Neural cell (in vitro differentiated cells): Measurements from ENCODE around the gene PTPRD. TPM values are rescaled to one million over a fixed set of nuclear protein-coding genes. Genes with fewer than 3 reads are reported as not detected.

Experiments
- H2AFZ ChIP-seq: fragments of 200-600, 300-800 bp; sonication (generic), shearing (Covaris generic); 2 replicates; pipeline ENCODE4 v1.6.0; 2014; ENCODE audit warnings: low read depth, mild to moderate bottlenecking, antibody characterized with exemption, low read length, moderate library complexity
- H3F3A ChIP-seq: fragments of 200-600 bp; shearing (Covaris generic); 2 replicates; pipeline ENCODE4 v1.6.1; 2016; ENCODE audit warnings: mild to moderate bottlenecking, moderate library complexity, mixed read lengths, antibody characterized with exemption, low read length; ENCODE audit not compliant: insufficient read depth, poor library complexity, severe bottlenecking
- H3K27ac ChIP-seq: fragments of 200-600, 300-800 bp; sonication (generic), shearing (Covaris generic); 2 replicates; pipeline ENCODE4 v1.5.1; 2014; ENCODE audit warnings: mild to moderate bottlenecking, low read length, moderate library complexity
- H3K27me3 ChIP-seq: fragments of 300-800, 200-600 bp; sonication (generic), shearing (Covaris generic); 2 replicates; pipeline ENCODE4 v1.6.0; 2014; ENCODE audit warnings: mild to moderate bottlenecking, low read depth, low read length, moderate library complexity; ENCODE audit not compliant: insufficient read depth
- H3K36me3 ChIP-seq: fragments of 300-800, 200-600 bp; sonication (generic), shearing (Covaris generic); 2 replicates; pipeline ENCODE4 v1.5.1; 2014; ENCODE audit warnings: mild to moderate bottlenecking, antibody characterized with exemption, low read length, moderate library complexity; ENCODE audit not compliant: insufficient read depth
- H3K4me2 ChIP-seq: fragments of 300-800, 200-600 bp; sonication (generic), shearing (Covaris generic); 2 replicates; pipeline ENCODE4 v1.6.0; 2014; ENCODE audit warnings: mild to moderate bottlenecking, low read length
- H3K4me3 ChIP-seq: fragments of 300-800, 200-600 bp; sonication (generic), shearing (Covaris generic); 2 replicates; pipeline ENCODE4 v1.5.1; 2014; ENCODE audit warnings: mild to moderate bottlenecking, low read length, moderate library complexity
- H3K79me2 ChIP-seq: fragments of 200-600 bp; shearing (Covaris generic); replicated peaks from 2 replicates; pipeline ENCODE4 v1.6.0; 2014; ENCODE audit warnings: mild to moderate bottlenecking, low read length, moderate library complexity; ENCODE audit not compliant: insufficient read depth
- H3K9ac ChIP-seq: fragments of 300-800, 200-600 bp; sonication (generic), shearing (Covaris generic); 2 replicates; pipeline ENCODE4 v1.6.1; 2016; ENCODE audit warnings: mild to moderate bottlenecking, low read length, mixed read lengths
- H3K9me2 ChIP-seq: fragments of 200-600 bp; shearing (Covaris generic); 2 replicates; pipeline ENCODE4 v1.6.1; 2016; ENCODE audit warnings: mild to moderate bottlenecking, low read length, mixed read lengths; ENCODE audit not compliant: insufficient read depth
- H3K9me3 ChIP-seq: fragments of 200-600, 300-800 bp; sonication (generic), shearing (Covaris generic); 2 replicates; pipeline ENCODE4 v1.6.1; 2016; ENCODE audit warnings: mild to moderate bottlenecking, mixed run types, low read length, moderate library complexity, mixed read lengths
- H4K20me1 ChIP-seq: fragments of 200-600 bp; shearing (Covaris generic); 2 replicates; pipeline ENCODE4 v1.6.1; 2016; ENCODE audit warnings: mild to moderate bottlenecking, mixed run types; ENCODE audit not compliant: insufficient read depth
- EP300 ChIP-seq: fragments of 450-650 bp; conservative IDR thresholded peaks from 2 replicates; pipeline ENCODE4 v1.6.1; 2014; ENCODE audit warnings: antibody characterized with exemption, mild to moderate bottlenecking, moderate library complexity; ENCODE audit not compliant: poor library complexity, severe bottlenecking
- EZH2 ChIP-seq: fragments of 200-600, 300-800 bp; shearing (Covaris generic), sonication (generic); IDR thresholded peaks from 2 replicates; pipeline ENCODE4 v1.6.1; 2014; ENCODE audit warnings: antibody characterized with exemption, low read length, borderline replicate concordance, mild to moderate bottlenecking; ENCODE audit not compliant: insufficient read depth, poor library complexity, severe bottlenecking
- MXI1 ChIP-seq: fragments of 450-650 bp; conservative IDR thresholded peaks from 2 replicates; pipeline ENCODE4 v1.6.1; 2014; ENCODE audit warnings: antibody characterized with exemption, mild to moderate bottlenecking; ENCODE audit not compliant: poor library complexity, severe bottlenecking
- POLR2AphosphoS5 ChIP-seq: IDR thresholded peaks from 2 replicates; pipeline ENCODE4 v1.6.1; 2012
- RAD21 ChIP-seq: fragments of 450-650 bp; conservative IDR thresholded peaks from 2 replicates; pipeline ENCODE4 v1.6.1; 2014; ENCODE audit warnings: antibody characterized with exemption, mild to moderate bottlenecking, moderate library complexity
- SMC3 ChIP-seq: fragments of 450-650 bp; conservative IDR thresholded peaks from 2 replicates; pipeline ENCODE4 v1.6.1; 2014; ENCODE audit warnings: antibody characterized with exemption, mild to moderate bottlenecking, moderate library complexity; ENCODE audit not compliant: poor library complexity
- TAF1 ChIP-seq: IDR thresholded peaks from 2 replicates; pipeline ENCODE4 v1.6.1; 2012; ENCODE audit warnings: low read depth
- polyA plus RNA-seq: library from polyadenylated mRNA; depleted of rRNA; stranded (reverse); fragments of >200 nt; gene quantifications from 2 replicates; pipeline ENCODE4 v1.2.3, GENCODE V29; 2014
- TF ChIP-seq, protein P1 (sequence below): IDR thresholded peaks from 2 replicates; pipeline ENCODE4 v1.6.1; 2012; ENCODE audit warnings: borderline replicate concordance
- TF ChIP-seq, protein P2 (sequence below): fragments of 450-650 bp; IDR thresholded peaks from 2 replicates; pipeline ENCODE4 v1.5.1; 2014; ENCODE audit warnings: antibody characterized with exemption, mild to moderate bottlenecking, moderate library complexity; ENCODE audit not compliant: poor library complexity, severe bottlenecking

The PTPRD gene
- polyA plus RNA-seq, 1 donor from 2014 or later = 143 TPM

DNA sequence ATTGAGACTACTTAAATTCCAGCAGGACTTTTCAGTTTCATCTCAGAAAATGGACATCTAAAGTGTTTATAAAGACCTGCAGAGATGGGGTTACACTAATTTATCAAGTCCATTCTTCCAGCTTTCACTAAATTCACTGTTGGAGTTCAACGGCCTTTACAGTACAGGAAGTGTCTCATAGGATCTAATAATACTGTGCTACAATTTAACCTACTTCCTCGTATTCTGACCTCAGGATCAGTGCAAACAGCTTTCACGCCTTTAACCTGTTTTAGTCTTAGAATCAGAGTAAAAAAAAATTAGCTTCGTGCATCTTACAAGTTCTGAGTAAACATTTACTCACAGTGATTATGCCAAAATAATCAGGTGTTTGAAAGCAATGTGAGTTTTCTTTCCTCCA is 2180.6 kb downstream of the PTPRD start:
- Histone ChIP-seq H3K9me3 (no peaks in the 10 kb centered on the region), H3K4me2 (no peak overlapping the region), H3K9me2 (no peaks in the 10 kb centered on the region)

DNA sequence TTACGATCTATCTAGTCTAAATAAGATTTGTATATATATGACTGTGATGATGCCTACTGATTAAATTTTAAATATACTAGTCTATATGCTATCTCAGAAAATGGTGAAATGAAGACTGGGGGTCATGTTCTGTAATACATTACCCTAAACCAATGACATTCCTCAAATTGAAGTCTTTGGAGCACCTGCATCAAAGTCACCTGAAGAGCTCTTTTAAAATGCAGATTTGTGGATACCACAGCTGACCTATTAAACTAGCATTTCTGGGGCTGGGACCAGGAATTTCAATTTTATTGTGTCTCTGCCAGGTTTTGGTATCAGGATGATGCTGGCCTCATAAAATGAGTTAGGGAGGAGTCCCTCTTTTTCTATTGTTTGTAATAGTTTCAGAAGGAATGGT is 2181.3 kb downstream of the PTPRD start:
- Histone ChIP-seq H3K27me3 (no peaks in the 10 kb centered on the region), H3K4me3 (no peak overlapping the region), H3K79me2 (no peaks in the 10 kb centered on the region), H3K36me3 (no peaks in the 10 kb centered on the region), H3K9me2 (no peaks in the 10 kb centered on the region), H2AFZ (no peak overlapping the region), H3K9ac (no peak overlapping the region), H3K4me2 (no peak overlapping the region), H3K27ac (no peak overlapping the region), H3K9me3 (no peaks in the 10 kb centered on the region), H4K20me1 (no peaks in the 10 kb centered on the region), H3F3A (no peaks in the 10 kb centered on the region)
- TF ChIP-seq POLR2AphosphoS5 (no peak), MXI1 (no peak), TAF1 (no peak), EZH2 (no peak), SMC3 (no peak), RAD21 (no peak), EP300 (no peak)
- TF ChIP-seq, protein P1, sequence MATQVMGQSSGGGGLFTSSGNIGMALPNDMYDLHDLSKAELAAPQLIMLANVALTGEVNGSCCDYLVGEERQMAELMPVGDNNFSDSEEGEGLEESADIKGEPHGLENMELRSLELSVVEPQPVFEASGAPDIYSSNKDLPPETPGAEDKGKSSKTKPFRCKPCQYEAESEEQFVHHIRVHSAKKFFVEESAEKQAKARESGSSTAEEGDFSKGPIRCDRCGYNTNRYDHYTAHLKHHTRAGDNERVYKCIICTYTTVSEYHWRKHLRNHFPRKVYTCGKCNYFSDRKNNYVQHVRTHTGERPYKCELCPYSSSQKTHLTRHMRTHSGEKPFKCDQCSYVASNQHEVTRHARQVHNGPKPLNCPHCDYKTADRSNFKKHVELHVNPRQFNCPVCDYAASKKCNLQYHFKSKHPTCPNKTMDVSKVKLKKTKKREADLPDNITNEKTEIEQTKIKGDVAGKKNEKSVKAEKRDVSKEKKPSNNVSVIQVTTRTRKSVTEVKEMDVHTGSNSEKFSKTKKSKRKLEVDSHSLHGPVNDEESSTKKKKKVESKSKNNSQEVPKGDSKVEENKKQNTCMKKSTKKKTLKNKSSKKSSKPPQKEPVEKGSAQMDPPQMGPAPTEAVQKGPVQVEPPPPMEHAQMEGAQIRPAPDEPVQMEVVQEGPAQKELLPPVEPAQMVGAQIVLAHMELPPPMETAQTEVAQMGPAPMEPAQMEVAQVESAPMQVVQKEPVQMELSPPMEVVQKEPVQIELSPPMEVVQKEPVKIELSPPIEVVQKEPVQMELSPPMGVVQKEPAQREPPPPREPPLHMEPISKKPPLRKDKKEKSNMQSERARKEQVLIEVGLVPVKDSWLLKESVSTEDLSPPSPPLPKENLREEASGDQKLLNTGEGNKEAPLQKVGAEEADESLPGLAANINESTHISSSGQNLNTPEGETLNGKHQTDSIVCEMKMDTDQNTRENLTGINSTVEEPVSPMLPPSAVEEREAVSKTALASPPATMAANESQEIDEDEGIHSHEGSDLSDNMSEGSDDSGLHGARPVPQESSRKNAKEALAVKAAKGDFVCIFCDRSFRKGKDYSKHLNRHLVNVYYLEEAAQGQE = no peak
- TF ChIP-seq, protein P2, sequence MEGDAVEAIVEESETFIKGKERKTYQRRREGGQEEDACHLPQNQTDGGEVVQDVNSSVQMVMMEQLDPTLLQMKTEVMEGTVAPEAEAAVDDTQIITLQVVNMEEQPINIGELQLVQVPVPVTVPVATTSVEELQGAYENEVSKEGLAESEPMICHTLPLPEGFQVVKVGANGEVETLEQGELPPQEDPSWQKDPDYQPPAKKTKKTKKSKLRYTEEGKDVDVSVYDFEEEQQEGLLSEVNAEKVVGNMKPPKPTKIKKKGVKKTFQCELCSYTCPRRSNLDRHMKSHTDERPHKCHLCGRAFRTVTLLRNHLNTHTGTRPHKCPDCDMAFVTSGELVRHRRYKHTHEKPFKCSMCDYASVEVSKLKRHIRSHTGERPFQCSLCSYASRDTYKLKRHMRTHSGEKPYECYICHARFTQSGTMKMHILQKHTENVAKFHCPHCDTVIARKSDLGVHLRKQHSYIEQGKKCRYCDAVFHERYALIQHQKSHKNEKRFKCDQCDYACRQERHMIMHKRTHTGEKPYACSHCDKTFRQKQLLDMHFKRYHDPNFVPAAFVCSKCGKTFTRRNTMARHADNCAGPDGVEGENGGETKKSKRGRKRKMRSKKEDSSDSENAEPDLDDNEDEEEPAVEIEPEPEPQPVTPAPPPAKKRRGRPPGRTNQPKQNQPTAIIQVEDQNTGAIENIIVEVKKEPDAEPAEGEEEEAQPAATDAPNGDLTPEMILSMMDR = no peak

More for the DNA sequence above, 2180.6 kb downstream of the PTPRD start:
- no peaks in the 10 kb centered on the region for H3K27me3 ChIP-seq
- no peak overlapping the region for H2AFZ ChIP-seq
- TF ChIP-seq EZH2 (no peak), RAD21 (no peak), POLR2AphosphoS5 (no peak), EP300 (no peak), TAF1 (no peak), MXI1 (no peak), SMC3 (no peak)
- TF ChIP-seq, protein P2 = no peak
- TF ChIP-seq, protein P1 = no peak
- no peaks in the 10 kb centered on the region for H3F3A ChIP-seq
- no peak overlapping the region for H3K9ac ChIP-seq
- no peaks in the 10 kb centered on the region for H3K79me2 ChIP-seq
- H3K36me3 ChIP-seq = no peaks in the 10 kb centered on the region
- H4K20me1 ChIP-seq = no peaks in the 10 kb centered on the region
- H3K4me3 ChIP-seq = no peak overlapping the region
- H3K27ac ChIP-seq = no peak overlapping the region
